SK-N-MC (cell line): Measurements from ENCODE around the gene RNF213.

ENCODE experiments used
- EZH2 ChIP-seq: fragments of 200-600 bp; sonication (generic); IDR thresholded peaks from one replicate; pipeline ENCODE4 v1.6.1; 2017; ENCODE audit warnings: antibody characterized with exemption
- FOXP2 ChIP-seq: optimal IDR thresholded peaks from 2 replicates; pipeline ENCODE3; 2011; ENCODE audit warnings: mild to moderate bottlenecking, moderate library complexity; ENCODE audit not compliant: insufficient read depth; ENCODE audit errors: extremely low read length, control extremely low read depth
- POLR2AphosphoS5 ChIP-seq: IDR thresholded peaks from 2 replicates; pipeline ENCODE4 v1.6.1; 2012; ENCODE audit warnings: mild to moderate bottlenecking, low read depth, low read length, borderline replicate concordance

- TF ChIP-seq POLR2AphosphoS5 (no peak), EZH2 (no peak), FOXP2 (no peak)
These were observed 120.8 kb downstream of the RNF213 start for GRCh38 chr17:80381416-80381923.
